ENCODE measurements around the gene RRP1. TPM values are rescaled to one million over a fixed set of nuclear protein-coding genes. Genes with fewer than 3 reads are reported as not detected.

Gene RRP1
- total RNA-seq, 1 experiment from 2014 or later = 76.7 TPM

- Histone ChIP-seq H2AK5ac (ENCODE audit: insufficient read length, low read length) (no peak overlapping the region), H3K4me2 (ENCODE audit: insufficient read depth, insufficient read length, low read length) (no peak overlapping the region), H3K14ac (ENCODE audit: insufficient read depth, low read length) (no peak overlapping the region), H3K23me2 (ENCODE audit: insufficient read length, low read depth, low read length, poor library complexity, severe bottlenecking) (no peaks in the 10 kb centered on the region), H3K9me3 (ENCODE audit: control insufficient read depth, low read depth, low read length) (no peaks in the 10 kb centered on the region), H3K9ac (ENCODE audit: extremely low read depth, insufficient read length, low read length) (no peak overlapping the region), H2BK12ac (ENCODE audit: insufficient read length, low read depth, low read length) (no peak overlapping the region), H3K23ac (ENCODE audit: insufficient read length, low read depth, low read length) (no peak overlapping the region), H3T11ph (ENCODE audit: low read length) (no peak overlapping the region), H2BK15ac (ENCODE audit: low read depth, low read length) (no peak overlapping the region), H3K4me1 (ENCODE audit: insufficient read depth, low read length) (peaks cover 4% of the 10 kb centered on the region; the same call in 1 of the 2 replicates), H2BK5ac (ENCODE audit: insufficient read length, low read length) (no peak overlapping the region), H3K27me3 (ENCODE audit: insufficient read depth, low read length) (no peaks in the 10 kb centered on the region), H3K4ac (ENCODE audit: low read depth, low read length) (no peak overlapping the region), H3K79me1 (ENCODE audit: insufficient read depth, low read depth, low read length, poor library complexity, severe bottlenecking) (no peaks in the 10 kb centered on the region), H3K18ac (ENCODE audit: insufficient read length, low read depth, low read length) (no peak overlapping the region), H3K56ac (ENCODE audit: insufficient read length, low read depth, low read length) (no peak overlapping the region), H3K79me2 (ENCODE audit: insufficient read depth, low read length) (no peaks in the 10 kb centered on the region), H2AFZ (ENCODE audit: low read length) (no peak overlapping the region), H4K8ac (replicated peaks; ENCODE audit: insufficient read length, low read depth, low read length) (no peak overlapping the region), H4K20me1 (ENCODE audit: control insufficient read depth, insufficient read depth, insufficient read length) (no peaks in the 10 kb centered on the region), H4K91ac (ENCODE audit: insufficient read length, low read depth, low read length) (no peak overlapping the region), H3K27ac (ENCODE audit: insufficient read length, low read depth, low read length) (no peak overlapping the region), H2BK120ac (ENCODE audit: low read depth, low read length, poor library complexity, severe bottlenecking) (no peak overlapping the region), H4K5ac (ENCODE audit: insufficient read length, low read depth, low read length) (no peak overlapping the region), H2BK20ac (ENCODE audit: low read depth, low read length, poor library complexity, severe bottlenecking) (no peak overlapping the region)
- no peak overlapping the region for H3K27ac Mint-ChIP-seq
- H3K27me3 Mint-ChIP-seq (ENCODE audit: low read depth) = no peaks in the 10 kb centered on the region; the same call in 1 of the 2 replicates
- no peak for TF ChIP-seq CTCF (conservative IDR thresholded peaks at IDR 0.05)
- WGBS (ENCODE audit: extremely low coverage, insufficient read length, low lambda C conversion rate) = no CpG with 5 or more reads among the region's 11 CpGs
- H3K4me3 Mint-ChIP-seq = no peak overlapping the region
- DNase-seq = no peak
- H3K4me1 Mint-ChIP-seq = peaks cover 42 to 44% of the 10 kb centered on the region in 2 experiments
- no peaks in the 10 kb centered on the region for H3K9me3 Mint-ChIP-seq
- H3K36me3 Mint-ChIP-seq (ENCODE audit: insufficient read depth in 1 of 3, low read depth in 3 of 3) = peaks cover 8 to 16% (median 14%) of the 10 kb centered on the region in 3 experiments; a peak in 6 of 7 replicates
Observed at GRCh38 chr21:43769325-43769958, 19.9 kb upstream of the RRP1 start.

All from H9 (cell line).